DOHH2 (cell line): Measurements from ENCODE around the gene RBM12.

Experiments used
- EZH2phosphoT487 ChIP-seq: fragments of 200-600 bp; sonication (generic); IDR thresholded peaks from 2 replicates; pipeline ENCODE4 v1.6.1; 2017; ENCODE audit warnings: borderline replicate concordance, mild to moderate bottlenecking, antibody characterized with exemption, low read length, moderate library complexity, mixed read lengths
- TF ChIP-seq, protein P1 (sequence below): fragments of 200-600 bp; sonication (generic); IDR thresholded peaks from one replicate; pipeline ENCODE4 v1.5.1; 2014; ENCODE audit warnings: antibody characterized with exemption, mild to moderate bottlenecking, low read depth, low read length; ENCODE audit not compliant: poor library complexity, severe bottlenecking

DNA sequence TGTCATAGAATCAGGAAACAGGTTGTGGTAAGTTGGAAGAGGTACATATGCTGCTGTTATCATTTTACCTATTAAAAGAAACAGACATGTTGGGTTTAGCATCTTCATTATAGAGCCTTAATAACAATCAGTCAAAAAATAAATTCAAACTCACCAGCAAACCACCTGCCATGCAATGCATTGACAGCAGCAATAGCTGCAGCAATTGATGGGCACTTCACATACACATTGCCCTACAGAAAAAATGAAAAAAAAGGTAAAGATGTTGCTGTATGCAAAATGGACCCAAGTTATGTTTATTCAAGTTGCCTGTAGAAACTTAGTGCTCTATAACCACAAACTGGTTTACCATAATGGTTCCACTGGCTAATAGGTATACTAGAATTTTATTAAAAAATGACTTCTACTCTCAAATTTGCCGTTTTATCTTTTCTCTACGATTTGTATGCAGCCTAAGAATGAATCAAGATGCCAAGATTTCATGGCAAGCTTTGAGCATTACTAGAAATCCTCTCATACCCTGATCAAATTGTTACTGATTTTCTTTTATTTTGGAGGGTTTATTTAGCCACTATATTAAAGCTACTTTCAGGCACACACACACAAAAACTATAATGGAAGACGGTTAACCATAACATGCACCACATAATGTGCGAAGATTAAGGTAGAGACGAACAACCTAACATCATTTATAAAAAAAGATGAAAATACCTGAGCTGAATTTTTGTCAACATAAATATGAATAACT lies 40.0 kb upstream of the RBM12 start:
- no peak for TF ChIP-seq EZH2phosphoT487
- TF ChIP-seq, protein P1, sequence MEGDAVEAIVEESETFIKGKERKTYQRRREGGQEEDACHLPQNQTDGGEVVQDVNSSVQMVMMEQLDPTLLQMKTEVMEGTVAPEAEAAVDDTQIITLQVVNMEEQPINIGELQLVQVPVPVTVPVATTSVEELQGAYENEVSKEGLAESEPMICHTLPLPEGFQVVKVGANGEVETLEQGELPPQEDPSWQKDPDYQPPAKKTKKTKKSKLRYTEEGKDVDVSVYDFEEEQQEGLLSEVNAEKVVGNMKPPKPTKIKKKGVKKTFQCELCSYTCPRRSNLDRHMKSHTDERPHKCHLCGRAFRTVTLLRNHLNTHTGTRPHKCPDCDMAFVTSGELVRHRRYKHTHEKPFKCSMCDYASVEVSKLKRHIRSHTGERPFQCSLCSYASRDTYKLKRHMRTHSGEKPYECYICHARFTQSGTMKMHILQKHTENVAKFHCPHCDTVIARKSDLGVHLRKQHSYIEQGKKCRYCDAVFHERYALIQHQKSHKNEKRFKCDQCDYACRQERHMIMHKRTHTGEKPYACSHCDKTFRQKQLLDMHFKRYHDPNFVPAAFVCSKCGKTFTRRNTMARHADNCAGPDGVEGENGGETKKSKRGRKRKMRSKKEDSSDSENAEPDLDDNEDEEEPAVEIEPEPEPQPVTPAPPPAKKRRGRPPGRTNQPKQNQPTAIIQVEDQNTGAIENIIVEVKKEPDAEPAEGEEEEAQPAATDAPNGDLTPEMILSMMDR, result no peak
